TTC549 (cell line): ENCODE results near the gene ZNF181.
"Not testable (repeated sequence)": the region's sequence is repeated elsewhere in the genome, so short reads cannot be mapped to it uniquely, and the experiment has no call there.

Experiments
- FAIRE-seq: peaks from 2 replicates; lab custom pipeline; 2012; peaks lifted over from hg19 to GRCh38; lab: Jason Lieb, UNC

The ZNF181 gene

DNA sequence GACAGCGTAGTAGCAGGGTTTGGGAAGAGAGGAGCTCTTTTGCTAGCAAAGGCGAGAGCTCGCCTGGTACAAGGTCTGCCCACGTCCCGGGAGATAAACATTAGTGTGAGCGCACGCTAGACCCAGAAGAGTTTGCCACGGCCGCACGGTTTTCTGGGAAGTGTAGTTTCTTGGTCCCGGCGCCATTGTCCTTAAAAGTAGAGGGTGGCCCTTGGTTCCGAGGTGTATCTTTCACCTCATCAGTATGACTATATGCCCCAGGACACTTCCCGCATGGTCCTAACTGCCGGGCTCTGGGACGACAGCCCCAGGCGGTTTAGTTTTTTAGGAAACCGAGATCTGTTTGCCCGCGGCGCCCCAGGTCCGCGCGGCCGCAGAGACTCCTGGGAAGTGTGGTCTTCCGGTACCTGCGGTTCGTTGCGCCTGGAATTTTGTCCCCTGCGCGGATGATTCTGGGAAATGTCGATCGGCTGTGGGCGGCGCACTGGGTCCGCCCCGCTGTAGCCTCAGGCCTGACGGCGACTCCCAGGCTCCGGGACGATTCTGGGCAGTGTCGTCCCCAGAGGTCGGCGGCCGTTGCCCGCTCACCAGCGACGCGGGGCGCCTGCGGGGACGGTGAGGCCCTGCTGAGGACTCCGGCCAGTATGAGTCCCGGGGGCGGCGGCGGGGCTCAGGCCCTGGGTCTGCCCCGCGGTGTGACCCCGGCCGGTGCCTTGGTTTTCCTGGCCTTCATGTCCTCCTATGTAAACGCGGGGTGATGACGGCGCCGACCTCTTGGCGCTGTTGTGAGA lies at the start of gene ZNF181:
Gene ZNF181 (plus strand): TSS at position 498 of the 791 bp plus-strand sequence. CDS start 795 bp downstream, outside the sequence.
- no peak for FAIRE-seq

DNA sequence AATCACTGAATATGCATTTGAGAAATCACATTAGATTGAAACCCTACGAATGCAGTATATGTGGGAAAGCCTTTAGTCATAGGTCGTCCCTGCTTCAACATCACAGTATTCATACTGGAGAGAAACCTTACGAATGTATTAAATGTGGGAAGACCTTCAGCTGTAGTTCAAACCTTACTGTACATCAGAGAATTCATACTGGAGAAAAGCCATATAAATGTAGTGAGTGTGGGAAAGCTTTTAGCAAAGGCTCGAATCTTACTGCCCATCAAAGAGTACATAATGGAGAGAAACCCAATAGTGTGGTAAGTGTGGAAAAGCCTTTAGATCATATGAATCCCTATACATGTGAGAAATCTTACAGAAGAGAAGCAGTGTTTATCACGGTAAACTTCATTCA lies 48.8 kb upstream of the ZNF181 start:
- FAIRE-seq = not testable (repeated sequence)

DNA sequence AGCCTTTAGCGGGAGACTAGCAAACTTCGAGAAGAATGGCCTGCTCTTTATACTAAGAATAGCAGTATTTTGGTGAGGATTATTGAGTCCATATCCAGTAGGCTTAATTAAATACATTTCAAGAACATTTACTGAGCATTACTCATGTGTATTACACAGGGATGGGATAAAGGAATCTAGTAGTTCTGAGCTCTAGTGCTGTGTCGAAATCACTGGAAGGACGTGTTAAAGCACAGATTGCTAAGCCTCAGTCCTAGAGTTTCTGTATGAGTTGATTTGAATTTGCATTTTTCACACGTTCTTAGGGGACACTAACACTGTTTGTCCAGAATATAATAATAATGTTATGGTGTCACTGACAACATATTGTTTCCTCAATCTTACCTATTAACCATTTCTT lies 47.6 kb upstream of the ZNF181 start:
- FAIRE-seq = no peak

DNA sequence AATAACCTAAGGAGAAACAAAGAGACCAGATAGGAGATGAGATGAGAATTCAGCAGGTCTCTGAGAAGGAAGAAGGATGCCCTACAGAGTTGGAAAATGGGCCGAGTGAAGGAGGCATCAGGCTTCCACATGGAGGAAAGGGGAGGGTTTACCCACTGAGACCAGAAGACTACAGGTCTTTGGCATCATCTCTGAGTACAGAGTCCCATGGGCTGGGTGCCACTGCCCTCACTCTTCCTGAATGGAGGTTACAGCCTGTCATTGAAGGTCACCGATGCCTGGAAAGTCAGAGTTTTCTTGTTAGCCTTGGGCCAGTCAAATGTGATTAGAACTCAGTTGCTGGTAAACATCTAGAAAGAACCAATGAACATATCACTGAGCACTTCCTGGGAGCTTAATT lies 46.7 kb upstream of the ZNF181 start:
- no peak for FAIRE-seq

DNA sequence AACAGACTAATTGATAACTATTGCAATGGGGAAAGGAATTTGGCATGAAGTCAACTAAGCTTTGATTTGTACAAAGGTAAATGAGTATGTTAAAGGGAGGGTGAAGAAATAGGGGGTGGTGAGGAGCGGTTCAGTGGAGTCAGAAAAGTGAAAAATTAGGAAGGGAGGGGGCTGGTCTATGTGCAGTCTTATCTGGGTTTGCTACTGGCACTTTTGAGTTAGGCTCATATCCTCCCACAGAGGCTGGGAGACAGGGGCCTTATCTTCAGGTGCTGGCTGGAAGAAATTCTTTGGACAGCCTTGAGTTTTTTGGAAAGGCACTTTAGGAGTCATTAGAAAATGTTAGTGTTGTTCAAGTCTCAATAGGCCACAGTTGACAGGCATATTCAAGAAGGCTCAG lies 45.5 kb upstream of the ZNF181 start:
- no peak for FAIRE-seq

DNA sequence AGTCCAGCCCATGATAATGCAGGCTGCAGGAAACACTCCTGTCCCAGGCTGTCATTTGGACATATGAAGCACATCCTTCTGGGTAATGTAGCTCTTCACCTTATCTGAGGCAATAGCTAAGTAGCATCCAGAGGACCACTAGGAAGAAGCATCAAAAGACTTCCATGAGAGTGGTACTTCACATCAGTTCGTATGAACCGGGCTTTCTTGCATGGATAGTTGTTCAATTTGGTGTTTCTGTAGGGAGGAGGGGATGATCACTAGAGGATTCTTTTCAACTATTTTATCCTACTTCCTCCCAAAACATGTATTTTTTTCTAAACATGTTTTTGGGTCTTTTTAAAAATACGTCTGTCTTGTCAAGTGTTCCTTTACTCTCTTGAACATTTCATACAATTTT lies 43.7 kb upstream of the ZNF181 start:
- FAIRE-seq = no peak

DNA sequence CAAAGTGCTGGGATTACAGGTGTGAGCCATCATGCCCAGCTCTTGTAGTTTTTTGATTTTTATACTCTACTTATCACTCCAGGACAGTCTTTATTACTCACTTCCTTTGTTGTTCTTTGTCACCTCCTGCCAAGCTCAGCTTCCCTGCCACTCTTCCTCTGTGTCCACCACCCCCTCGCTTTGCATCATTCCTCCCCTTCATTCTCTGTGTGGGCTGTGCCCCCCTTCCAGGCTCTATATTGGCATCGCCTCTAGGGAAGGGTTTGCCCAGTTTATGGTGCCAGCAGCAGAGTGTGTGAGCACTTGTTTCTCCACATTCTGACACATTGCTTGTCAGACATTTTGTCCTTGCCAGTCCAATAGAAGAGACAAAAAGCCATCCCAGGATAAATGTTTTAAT lies 41.5 kb upstream of the ZNF181 start:
- FAIRE-seq = no peak

DNA sequence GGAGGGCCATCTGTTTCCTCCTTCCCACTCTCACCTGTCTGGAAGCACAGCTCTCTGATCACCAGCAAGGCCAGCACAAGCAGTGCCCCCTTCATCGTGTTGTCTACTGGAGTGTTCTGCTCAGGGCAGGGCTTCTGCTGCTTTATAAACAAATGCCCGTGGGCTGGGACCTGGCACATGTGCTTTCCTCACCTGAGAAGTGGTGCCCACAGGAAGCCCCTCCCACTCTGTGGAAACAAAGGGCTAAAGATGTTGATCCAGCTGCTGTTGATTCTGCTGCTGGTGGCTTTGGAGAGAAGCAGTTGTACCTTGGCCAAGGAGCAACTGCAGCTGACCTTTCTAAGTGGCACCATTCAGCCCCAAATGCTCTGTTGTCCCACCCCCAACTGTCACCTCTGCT lies 26.4 kb upstream of the ZNF181 start:
- FAIRE-seq = no peak

DNA sequence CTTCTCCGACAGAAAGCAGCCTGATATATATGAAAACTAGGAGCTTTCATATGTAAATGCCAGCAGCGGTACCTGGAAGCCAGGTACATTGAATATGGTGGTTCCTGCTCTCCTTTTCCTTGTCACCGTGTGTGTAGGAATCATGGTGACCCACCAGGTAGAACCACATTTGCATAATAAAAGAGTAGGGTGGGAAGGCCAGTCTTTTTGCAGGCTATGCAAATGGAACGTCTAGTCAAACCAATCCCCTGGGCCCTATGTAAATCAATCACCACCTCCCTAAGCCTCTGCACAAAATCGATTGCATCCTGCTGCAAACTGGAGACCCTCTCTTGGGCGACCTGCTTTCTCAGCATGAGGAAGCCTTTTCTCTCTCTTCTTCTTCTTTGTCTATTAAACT lies 22.2 kb upstream of the ZNF181 start:
- FAIRE-seq = no peak

DNA sequence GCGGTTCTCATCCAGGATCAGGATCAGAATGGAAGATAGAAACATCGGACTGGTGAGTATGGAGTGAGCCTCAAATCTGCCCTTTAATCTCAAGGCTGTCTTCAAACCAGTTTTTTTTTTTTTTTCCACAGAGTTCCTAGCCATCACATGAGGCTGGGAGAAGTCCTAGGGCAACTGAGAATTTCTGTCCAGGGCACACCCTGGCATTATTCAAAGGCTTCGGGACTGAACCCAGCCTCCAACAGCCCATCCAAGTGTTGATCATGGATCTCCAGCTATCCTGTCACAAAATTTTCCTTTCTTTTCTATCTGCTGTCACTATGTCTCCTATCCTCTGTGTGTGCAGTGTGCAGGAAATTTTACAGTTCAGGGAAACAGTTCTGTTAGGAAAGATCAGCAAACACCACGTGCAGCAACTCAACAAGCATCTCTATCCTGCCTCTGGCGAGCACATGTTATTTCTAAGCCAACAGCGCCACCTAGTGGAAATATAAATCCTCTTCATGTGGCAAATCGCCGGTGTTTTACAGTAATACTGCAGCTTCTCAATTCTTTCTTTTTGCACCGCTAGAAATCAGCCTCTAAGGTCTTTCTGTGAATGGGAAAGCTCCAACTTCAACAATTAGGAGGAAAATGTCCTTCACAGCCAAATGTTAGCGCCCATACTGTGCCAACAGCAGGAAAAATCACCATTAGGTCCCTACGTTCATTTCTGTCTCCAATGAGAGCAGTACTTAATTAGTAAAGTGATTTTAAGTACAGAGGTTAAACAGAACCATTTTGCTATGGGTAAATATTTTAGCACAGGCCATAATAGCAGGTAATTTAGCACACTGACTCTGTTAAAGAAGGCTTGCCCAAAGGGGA lies 21.4 kb upstream of the ZNF181 start:
- FAIRE-seq = peak; percentile 87

DNA sequence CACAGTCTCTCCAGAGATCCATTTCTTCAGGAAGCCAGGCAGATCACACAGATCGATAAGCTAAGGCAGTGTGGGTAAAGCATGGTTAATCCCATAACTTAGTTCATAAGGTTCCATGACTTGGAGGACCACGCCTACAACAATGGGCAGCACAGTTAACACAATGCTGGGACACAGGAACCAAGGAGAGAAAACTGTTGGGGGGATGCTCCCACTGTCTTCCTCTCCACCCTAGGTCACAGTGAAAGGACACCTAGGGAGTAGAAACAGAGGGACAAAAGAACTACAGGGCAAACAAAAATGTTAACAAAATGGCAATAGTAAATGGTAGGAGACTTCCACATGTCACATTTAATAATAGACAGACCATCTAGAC lies 20.8 kb upstream of the ZNF181 start:
- no peak for FAIRE-seq

DNA sequence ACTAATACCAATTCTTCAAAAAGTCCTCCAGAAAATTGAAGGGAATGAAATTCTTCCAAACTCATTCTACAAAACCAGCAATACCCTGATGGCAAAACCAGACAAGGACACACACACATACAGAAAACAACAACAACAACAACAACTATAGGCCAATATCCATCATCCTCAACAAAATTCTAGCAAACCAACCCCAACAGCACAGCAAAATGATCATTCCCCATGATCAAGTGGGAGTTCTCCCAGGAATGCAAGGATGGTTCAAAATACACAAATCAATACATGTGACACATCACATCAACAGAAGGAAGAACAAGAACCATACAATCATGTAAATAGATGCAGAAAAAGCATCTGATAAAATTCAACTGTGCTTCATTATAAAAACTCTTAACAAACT lies 18.7 kb upstream of the ZNF181 start:
- FAIRE-seq = no peak

DNA sequence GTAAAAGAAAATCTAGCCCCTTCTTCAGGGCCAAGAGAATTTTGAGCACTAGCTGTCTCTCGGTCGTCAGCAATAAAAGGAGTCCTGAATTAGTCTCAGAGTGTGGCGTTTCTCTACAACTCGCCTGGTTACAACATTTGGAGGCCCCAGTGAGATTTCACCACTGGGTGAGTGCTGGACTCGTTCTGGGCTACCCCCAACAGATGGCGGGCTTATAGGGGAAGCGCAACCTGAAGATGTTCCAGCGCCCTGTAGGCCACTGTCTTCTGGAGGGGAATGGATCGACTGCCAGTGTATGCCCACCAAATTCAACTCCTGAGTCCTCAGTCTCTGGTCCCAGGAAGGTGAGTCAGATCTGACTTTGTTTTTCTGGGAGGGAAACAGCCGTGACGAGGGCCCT lies 11.7 kb upstream of the ZNF181 start:
- no peak for FAIRE-seq

DNA sequence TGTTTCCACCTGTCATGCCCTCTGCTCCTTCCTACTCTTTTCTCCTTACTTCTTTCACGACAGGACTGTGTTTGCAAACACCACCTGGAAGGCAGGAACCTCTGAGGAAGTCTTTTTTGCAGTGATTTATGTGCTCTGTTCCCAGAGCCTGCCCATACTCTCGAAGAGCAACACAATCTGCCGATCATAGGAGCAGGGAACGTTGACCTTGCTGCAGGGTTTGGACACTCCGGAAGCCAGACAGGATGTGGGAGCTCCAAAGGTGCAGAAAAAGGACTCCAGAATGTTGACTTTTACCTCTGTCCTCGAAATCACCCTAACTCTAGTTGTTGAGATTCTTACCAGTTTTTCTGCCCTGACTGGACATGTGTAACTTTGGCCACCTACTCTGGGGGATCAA lies 8.6 kb upstream of the ZNF181 start:
- FAIRE-seq = no peak

DNA sequence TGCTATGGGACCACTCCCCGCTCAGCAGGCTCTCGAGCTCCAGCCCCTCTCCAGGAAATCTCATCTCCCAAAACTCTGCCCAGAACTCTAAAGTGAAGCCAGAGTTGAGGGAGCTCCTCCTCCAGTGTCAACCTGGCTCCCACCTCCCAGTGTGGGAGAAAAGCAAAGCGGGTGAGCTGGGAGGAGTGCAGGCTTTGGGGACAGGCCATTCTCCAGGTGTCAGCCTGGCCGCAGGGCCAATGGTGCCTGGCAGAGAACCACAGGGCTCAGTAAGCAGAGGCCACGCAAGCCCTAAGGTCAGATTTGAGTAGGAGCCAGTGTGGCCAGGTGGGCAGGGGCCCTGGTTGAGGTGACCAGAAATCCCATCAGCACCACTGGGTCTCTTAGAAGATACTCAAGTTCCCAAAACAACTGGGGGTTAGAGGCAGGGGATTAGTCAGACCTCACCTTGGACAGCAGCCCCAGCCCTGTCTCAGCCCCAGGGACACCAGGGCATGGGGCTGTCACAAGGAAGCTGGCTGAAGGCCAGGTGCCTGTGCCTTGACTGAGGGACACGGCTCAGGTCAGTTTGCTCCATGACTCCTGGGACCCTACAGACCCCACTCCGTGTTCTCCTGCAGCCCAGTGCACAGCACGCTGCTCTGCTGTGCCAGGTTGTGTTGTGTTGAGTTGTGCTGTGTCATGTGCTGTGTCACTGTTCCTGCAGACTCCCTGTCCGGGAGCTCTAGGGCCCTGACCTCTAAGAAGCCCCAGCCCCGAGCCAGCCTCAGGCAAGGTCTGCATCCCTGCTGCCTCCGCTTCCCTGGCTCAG lies 2.8 kb upstream of the ZNF181 start:
- FAIRE-seq = no peak

DNA sequence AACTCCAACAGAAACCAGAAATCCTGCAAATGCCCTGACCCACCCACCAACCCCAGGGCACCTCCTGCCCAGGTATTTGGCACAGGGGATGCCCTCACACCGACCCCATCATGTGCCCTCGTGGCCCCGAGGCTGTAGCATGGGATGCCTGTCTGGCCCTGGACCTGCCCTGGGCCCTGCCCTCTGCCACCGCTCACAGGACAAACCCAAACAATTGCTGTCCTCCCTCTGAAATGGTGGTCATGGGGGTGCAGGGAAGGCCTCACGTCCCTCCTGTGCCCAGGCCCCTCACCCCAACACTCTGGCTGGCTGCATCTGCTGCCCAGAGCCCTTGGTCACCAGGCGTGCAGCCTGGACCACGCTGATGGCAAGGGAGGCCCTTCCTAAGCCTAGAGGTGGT lies 2.1 kb upstream of the ZNF181 start:
- no peak for FAIRE-seq

DNA sequence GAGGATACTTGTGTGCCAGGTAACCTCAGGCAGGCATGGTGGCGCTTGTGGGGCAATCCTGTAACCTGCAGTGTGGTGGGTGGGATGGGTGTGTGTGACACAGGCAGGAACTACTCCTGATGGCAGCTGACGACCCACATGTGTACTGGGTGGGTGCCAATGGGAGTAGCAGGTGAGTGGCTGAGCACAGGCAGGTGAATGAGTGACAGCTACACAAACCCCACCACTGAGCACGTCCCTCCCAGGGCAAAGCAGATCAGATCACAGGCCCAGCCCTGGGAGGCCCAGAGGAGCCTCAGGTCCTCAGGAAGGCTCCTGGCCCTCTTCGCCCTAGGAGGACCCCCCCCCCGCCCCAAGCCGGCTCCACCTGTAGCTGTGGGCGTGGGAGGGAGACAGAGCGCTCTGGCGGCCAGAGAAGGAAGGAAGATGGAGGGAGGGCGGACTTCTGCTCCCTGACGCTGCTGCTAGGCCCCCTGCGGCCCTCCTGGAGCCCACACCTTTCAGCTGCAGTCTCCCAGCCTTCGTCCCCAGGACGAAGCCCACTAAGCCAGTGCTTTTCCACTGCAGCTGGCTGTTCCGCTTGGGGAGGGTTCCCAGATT lies 1.3 kb upstream of the ZNF181 start:
- no peak for FAIRE-seq

DNA sequence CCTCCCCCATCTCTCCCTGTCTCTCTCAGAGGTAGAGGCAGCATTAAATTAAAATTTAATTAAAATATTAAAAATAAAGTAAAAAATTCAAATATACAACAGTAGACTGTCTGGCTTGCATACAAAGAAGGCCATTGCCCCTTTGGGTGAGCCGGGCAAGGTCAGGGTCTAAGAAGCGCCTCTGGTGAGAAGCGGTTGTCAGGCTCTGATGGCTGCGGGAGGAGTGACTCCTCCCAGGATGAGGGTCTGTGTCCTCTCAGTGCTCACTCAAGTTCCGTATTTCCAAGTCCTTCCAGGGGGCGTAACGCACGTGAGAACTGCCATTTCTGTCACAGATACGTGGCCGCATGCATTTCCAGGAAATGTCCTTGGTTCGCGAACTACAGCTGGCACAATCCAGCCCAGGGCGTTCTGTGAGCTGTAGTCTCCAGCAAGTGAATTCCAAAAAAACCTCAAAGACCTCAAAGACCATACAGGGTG lies 737 bp upstream of the ZNF181 start:
- no peak for FAIRE-seq

DNA sequence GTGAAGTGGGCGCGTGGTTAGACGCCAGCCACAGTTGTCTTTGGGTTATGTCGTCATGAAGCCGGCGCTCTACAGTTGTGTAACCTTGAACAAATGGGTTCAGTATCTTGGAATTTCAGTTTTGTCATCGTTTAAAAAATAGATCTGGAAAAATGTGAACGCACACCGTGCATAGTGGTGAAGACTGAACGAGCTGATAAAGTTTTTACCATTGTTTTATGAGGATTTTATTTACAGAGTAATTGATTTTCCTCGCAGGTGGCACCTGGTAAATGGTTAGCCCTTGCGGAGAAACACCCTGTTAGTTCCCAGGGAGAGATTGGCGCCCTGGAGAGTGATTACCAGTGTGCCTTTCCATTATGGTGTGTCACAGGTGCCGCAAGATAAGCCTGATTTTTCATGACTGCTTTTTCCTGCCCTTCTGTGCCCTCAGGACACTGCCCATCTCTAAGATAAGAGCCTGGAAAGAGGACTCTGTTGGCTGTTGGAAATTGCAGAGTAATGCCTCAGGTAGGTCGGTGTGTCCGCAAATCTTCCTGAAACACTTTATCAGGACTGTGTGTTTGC lies 577 bp downstream of the ZNF181 start:
- no peak for FAIRE-seq

DNA sequence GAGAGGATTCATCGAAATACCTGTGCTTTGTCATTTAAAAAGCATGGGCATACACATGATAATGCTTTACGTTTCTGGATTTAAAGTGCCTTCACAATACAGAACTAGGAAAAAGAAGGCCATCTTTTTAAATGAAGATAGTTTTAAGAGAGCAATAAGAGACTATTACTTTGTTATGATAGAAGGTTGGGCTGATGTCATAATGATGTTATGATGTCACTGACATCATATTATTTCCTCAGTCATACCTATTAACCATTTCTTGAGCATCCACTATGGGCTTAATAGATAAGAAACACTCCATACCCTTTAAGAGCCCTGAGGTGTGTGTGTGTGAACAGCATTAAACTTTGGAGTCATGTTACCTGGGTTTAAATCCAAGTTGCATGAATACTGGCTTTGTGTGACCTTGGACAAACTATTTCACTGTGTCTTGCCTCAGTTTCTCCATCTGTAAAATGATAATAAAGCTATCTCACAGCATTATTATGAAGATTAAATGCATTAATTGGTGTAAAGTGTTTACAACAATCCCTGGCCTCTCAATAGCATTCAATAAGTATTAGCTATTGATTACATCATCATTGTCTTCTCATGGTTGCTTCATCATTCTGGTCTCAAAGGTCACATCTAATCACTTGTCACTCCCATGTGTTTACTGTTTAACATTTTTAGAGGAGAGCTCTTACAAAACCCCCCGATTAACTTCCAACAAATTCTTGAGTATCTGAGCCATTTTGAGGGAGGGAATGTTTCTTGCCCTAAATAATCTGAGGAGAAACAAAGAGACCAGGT lies 11.1 kb downstream of the ZNF181 start:
- FAIRE-seq = no peak

DNA sequence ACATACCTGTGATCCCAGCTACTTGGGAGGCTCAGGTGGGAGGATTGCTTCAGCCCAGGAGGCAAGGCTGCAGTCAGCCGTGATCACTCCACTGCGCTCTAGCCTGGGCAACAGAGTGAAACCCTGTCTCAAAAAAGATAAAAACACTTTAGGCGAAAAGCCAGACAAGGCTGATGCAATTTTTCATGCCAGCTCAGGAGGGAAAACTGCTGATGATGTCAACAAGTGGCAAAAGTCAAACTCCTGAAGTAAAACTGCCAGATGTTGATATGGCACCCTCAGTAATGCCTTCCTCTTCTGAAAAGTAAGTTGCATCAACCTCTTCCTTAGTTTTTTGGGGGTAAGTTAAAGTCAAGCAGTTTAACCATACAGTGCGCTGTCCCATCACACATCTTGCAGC lies 23.4 kb downstream of the ZNF181 start:
- FAIRE-seq = no peak
